HEK293 (cell line): ENCODE data around the gene INPP5D.

Experiments used
- HIC1 ChIP-seq: fragments of 450-650 bp; formaldehyde crosslinking; IDR thresholded peaks from 2 replicates; pipeline ENCODE4 v1.5.1; 2016; ENCODE audit warnings: missing biosample characterization, missing genetic modification characterization
- PATZ1 ChIP-seq: fragments of 450-650 bp; formaldehyde crosslinking; IDR thresholded peaks from 2 replicates; pipeline ENCODE4 v1.5.1; 2016; ENCODE audit warnings: missing biosample characterization, missing genetic modification characterization
- PBX3 ChIP-seq: sonication (generic); formaldehyde crosslinking; IDR thresholded peaks from 2 replicates; pipeline ENCODE4 v1.8.1; 2022; ENCODE audit warnings: mild to moderate bottlenecking, moderate library complexity, missing genetic modification reagents
- SP2 ChIP-seq: fragments of 450-650 bp; formaldehyde crosslinking; IDR thresholded peaks from 2 replicates; pipeline ENCODE4 v1.5.1; 2016; ENCODE audit warnings: missing biosample characterization, missing genetic modification characterization
- ZBTB10 ChIP-seq: fragments of 450-650 bp; formaldehyde crosslinking; IDR thresholded peaks from 2 replicates; pipeline ENCODE4 v1.5.1; 2016; ENCODE audit warnings: missing biosample characterization, missing genetic modification characterization
- ZBTB11 ChIP-seq: fragments of 450-650 bp; formaldehyde crosslinking; conservative IDR thresholded peaks from 2 replicates; pipeline ENCODE4 v1.5.1; 2016; ENCODE audit warnings: low read depth, missing biosample characterization, missing genetic modification characterization
- ZBTB21 ChIP-seq: fragments of 450-650 bp; formaldehyde crosslinking; IDR thresholded peaks from 2 replicates; pipeline ENCODE4 v1.5.1; 2017; ENCODE audit warnings: missing biosample characterization, missing genetic modification characterization
- ZEB2 ChIP-seq: fragments of 450-650 bp; formaldehyde crosslinking; IDR thresholded peaks from 2 replicates; pipeline ENCODE4 v1.5.1; 2016; ENCODE audit warnings: missing biosample characterization, missing genetic modification characterization
- ZFHX2 ChIP-seq: fragments of 450-650 bp; formaldehyde crosslinking; conservative IDR thresholded peaks from 2 replicates; pipeline ENCODE4 v1.5.1; 2016; ENCODE audit warnings: missing biosample characterization, missing genetic modification characterization
- ZNF280D ChIP-seq: fragments of 450-650 bp; formaldehyde crosslinking; IDR thresholded peaks from 2 replicates; pipeline ENCODE4 v1.5.1; 2016; ENCODE audit warnings: missing biosample characterization, missing genetic modification characterization
- ZNF585B ChIP-seq: fragments of 450-650 bp; formaldehyde crosslinking; IDR thresholded peaks from 2 replicates; pipeline ENCODE4 v1.5.1; 2016; ENCODE audit warnings: missing biosample characterization, missing genetic modification characterization
- ZNF639 ChIP-seq: fragments of 450-650 bp; formaldehyde crosslinking; IDR thresholded peaks from 2 replicates; pipeline ENCODE4 v1.5.1; 2016; ENCODE audit warnings: missing biosample characterization, missing genetic modification characterization
- ZNF692 ChIP-seq: fragments of 450-650 bp; formaldehyde crosslinking; IDR thresholded peaks from 2 replicates; pipeline ENCODE4 v1.5.1; 2016; ENCODE audit warnings: missing biosample characterization, missing genetic modification characterization
- ZSCAN30 ChIP-seq: fragments of 450-650 bp; IDR thresholded peaks from 2 replicates; pipeline ENCODE4 v1.5.1; 2018; ENCODE audit warnings: missing biosample characterization, mild to moderate bottlenecking, missing genetic modification characterization, moderate library complexity

The INPP5D gene

GRCh38 chr2:233251306-233252116 is 191.4 kb downstream of the INPP5D start, which contains the start of gene ATG16L1 (continued):
- TF ChIP-seq ZBTB10 (0 out of 2 replicates have a peak, but pooled peaks have one; percentile 19), ZEB2 (tag by site-specific recombination) (peak; percentile 81), PATZ1 (peak; percentile 53; the same call in 1 of the 2 replicates), ZFHX2 (tag by site-specific recombination) (peak; percentile 58), HIC1 (peak; percentile 94), ZSCAN30 (tag by site-specific recombination) (peak; percentile 42; the same call in 1 of the 2 replicates), ZNF585B (tag by site-specific recombination) (no peak), ZNF692 (0 out of 2 replicates have a peak, but pooled peaks have one; percentile 45), ZNF639 (tag by site-specific recombination) (0 out of 2 replicates have a peak, but pooled peaks have one; percentile 34), ZBTB11 (tag by site-specific recombination) (peak; percentile 91), ZNF280D (0 out of 2 replicates have a peak, but pooled peaks have one; percentile 37), ZBTB21 (tag by site-specific recombination) (peak; percentile 97), SP2 (tag by site-specific recombination) (peak; percentile 86), PBX3 (CRISPR knock-in tag) (peak; percentile 83)
